Activated T-cell treated with anti-CD3 and anti-CD28 coated beads for 48 hours (primary cell): Measurements from ENCODE around the gene ATP6V0A4.

Experiments
- DNase-seq: peaks from one replicate; pipeline ENCODE4 v3.0.0-alpha.2; 2020; ENCODE audit warnings: low read depth

ATP6V0A4 gene

GRCh38 chr7:138658889-138659288 lies 139.1 kb downstream of the ATP6V0A4 start:
- DNase-seq: no peak

- no peak for DNase-seq
Measured at GRCh38 chr7:138657854-138658386, 140.1 kb downstream of the ATP6V0A4 start.

- DNase-seq: no peak
Measured at GRCh38 chr7:138656952-138657351, 141.0 kb downstream of the ATP6V0A4 start.
